Activated naive CD8-positive, alpha-beta T cell treated with anti-CD3 and anti-CD28 coated beads, Interleukin-2, amount 10 ng/mL, durations not matched to agents 7 days and 5 days (primary cell): Measurements from ENCODE around the gene HSD17B11. TPM values are rescaled to one million over a fixed set of nuclear protein-coding genes. Genes with fewer than 3 reads are reported as not detected.
"Not testable (repeated sequence)": the region's sequence is repeated elsewhere in the genome, so short reads cannot be mapped to it uniquely, and the experiment has no call there.

Experiments used
- ATAC-seq: fragments of 150-1000 bp; cut with Tn5 transposase; one replicate; pipeline ENCODE4 v1.10.0; 2021; ENCODE audit warnings: low read depth, moderate library complexity
- POLR2A ChIA-PET: fragments of 350-600 bp; sonication (Branson Sonifier 250); formaldehyde crosslinking; loops from one replicate; lab custom pipeline; 2021; ENCODE audit warnings: antibody characterized with exemption; lab: Charles Lee
- DNase-seq: peaks from one replicate; pipeline ENCODE4 v3.0.0; 2021
- H3K27ac Mint-ChIP-seq: one replicate; pipeline ENCODE4 v1.8.0; 2022; ENCODE audit warnings: mild to moderate bottlenecking, mixed read lengths
- H3K27me3 Mint-ChIP-seq: one replicate; pipeline ENCODE4 v1.8.0; 2022; ENCODE audit warnings: mild to moderate bottlenecking, moderate library complexity, mixed read lengths
- H3K36me3 Mint-ChIP-seq: one replicate; pipeline ENCODE4 v1.8.0; 2021; ENCODE audit warnings: mild to moderate bottlenecking, mixed read lengths
- H3K4me1 Mint-ChIP-seq: one replicate; pipeline ENCODE4 v1.8.0; 2021; ENCODE audit warnings: mixed read lengths
- H3K4me3 Mint-ChIP-seq: one replicate; pipeline ENCODE4 v1.8.0; 2022; ENCODE audit warnings: mild to moderate bottlenecking, moderate library complexity, mixed read lengths
- H3K9me3 Mint-ChIP-seq: one replicate; pipeline ENCODE4 v1.8.0; 2021; ENCODE audit warnings: mixed read lengths
- total RNA-seq, 2 experiments: library from RNA; stranded (reverse); gene quantifications; one replicate each; pipeline ENCODE4 v1.2.3, GENCODE V29; 2021

The HSD17B11 gene
- total RNA-seq, 2 experiments from 2014 or later, result 42.8 to 48.0 TPM

GRCh38 chr4:87337361-87337760 lies 53.6 kb downstream of the HSD17B11 start:
- peaks cover 10% of the 10 kb centered on the region for H3K9me3 Mint-ChIP-seq
- peaks cover 56% of the 10 kb centered on the region for H3K36me3 Mint-ChIP-seq
- H3K27me3 Mint-ChIP-seq, result no peaks in the 10 kb centered on the region
- POLR2A ChIA-PET, result no interaction called here
- no peaks in the 10 kb centered on the region for H3K4me1 Mint-ChIP-seq
- ATAC-seq (no peak), DNase-seq (no peak)
- H3K4me3 Mint-ChIP-seq, result no peak overlapping the region
- no peak overlapping the region for H3K27ac Mint-ChIP-seq

GRCh38 chr4:87333267-87333666 lies 57.7 kb downstream of the HSD17B11 start:
- Mint-ChIP-seq H3K36me3 (peaks cover 44% of the 10 kb centered on the region), H3K27me3 (no peaks in the 10 kb centered on the region), H3K4me1 (no peaks in the 10 kb centered on the region), H3K27ac (no peak overlapping the region), H3K9me3 (peaks cover 24% of the 10 kb centered on the region), H3K4me3 (no peak overlapping the region)
- no peak for ATAC-seq
- no peak for DNase-seq
- POLR2A ChIA-PET, result no interaction called here

DNA sequence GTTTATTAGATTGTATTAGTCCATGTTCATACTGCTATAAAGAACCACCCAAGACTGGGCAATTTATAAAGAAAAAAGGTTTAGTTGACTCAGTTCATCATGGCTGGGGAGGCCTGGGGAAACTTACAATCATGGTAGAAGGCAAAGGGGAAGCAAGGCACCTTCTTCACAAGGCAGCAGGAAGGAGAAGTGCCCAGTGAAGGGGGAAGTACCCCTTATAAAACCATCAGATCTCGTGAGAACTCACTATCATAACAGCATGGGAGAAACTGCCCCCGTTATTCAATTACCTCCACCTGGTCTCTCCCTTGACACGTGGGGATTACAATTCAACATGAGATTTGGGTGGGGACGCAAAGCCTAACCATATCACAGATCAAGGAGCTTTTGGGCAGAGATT lies 60.2 kb downstream of the HSD17B11 start:
- Mint-ChIP-seq H3K27me3 (no peaks in the 10 kb centered on the region), H3K36me3 (peaks cover 26% of the 10 kb centered on the region), H3K27ac (no peak overlapping the region), H3K4me1 (no peaks in the 10 kb centered on the region), H3K4me3 (no peak overlapping the region), H3K9me3 (peaks cover 24% of the 10 kb centered on the region)
- DNase-seq (no peak), ATAC-seq (no peak)
- POLR2A ChIA-PET, result no interaction called here

- DNase-seq (no peak), ATAC-seq (no peak)
- Mint-ChIP-seq H3K9me3 (peaks cover 12% of the 10 kb centered on the region), H3K4me1 (no peaks in the 10 kb centered on the region), H3K27ac (no peak overlapping the region), H3K36me3 (no peaks in the 10 kb centered on the region), H3K27me3 (no peaks in the 10 kb centered on the region), H3K4me3 (no peak overlapping the region)
- POLR2A ChIA-PET, result no interaction called here
These were observed 63.9 kb downstream of the HSD17B11 start for GRCh38 chr4:87327136-87327535.

DNA sequence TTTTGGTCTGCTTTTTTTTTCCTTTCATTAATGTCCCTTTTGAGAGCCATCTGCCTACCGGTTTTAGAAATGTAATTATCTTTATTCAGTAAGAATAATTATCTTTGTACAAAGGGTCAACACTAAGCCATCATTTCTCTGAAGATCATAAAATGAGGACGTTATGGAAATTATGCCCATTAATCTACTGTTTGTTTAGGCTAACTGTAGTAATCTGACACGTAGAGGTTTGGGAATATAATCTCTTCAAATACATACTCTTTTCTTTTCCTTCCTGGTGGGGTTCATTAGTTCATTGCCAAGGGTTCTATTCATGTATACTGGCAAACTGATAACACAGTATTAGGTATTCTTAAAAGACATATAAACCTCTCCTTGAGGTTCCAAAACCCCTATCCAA lies 64.5 kb downstream of the HSD17B11 start:
- Mint-ChIP-seq H3K36me3 (no peaks in the 10 kb centered on the region), H3K9me3 (peaks cover 6% of the 10 kb centered on the region), H3K4me1 (no peaks in the 10 kb centered on the region), H3K4me3 (no peak overlapping the region), H3K27ac (no peak overlapping the region), H3K27me3 (no peaks in the 10 kb centered on the region)
- no peak for ATAC-seq
- POLR2A ChIA-PET, result no interaction called here
- no peak for DNase-seq

- Mint-ChIP-seq H3K9me3 (no peaks in the 10 kb centered on the region), H3K4me1 (no peaks in the 10 kb centered on the region), H3K27me3 (no peaks in the 10 kb centered on the region), H3K27ac (no peak within 1 kb of the TSS), H3K4me3 (no peak within 1 kb of the TSS), H3K36me3 (no peaks in the 10 kb centered on the region)
- DNase-seq, result no peak
- POLR2A ChIA-PET, result no interaction called here
- ATAC-seq, result no peak
These were observed 68.2 kb downstream of the HSD17B11 start, which contains the start of gene HSD17B13 for GRCh38 chr4:87322754-87323153. Gene HSD17B13 (minus strand): TSS chr4:87322882. CDS start chr4:87322841, 41 bp downstream.

DNA sequence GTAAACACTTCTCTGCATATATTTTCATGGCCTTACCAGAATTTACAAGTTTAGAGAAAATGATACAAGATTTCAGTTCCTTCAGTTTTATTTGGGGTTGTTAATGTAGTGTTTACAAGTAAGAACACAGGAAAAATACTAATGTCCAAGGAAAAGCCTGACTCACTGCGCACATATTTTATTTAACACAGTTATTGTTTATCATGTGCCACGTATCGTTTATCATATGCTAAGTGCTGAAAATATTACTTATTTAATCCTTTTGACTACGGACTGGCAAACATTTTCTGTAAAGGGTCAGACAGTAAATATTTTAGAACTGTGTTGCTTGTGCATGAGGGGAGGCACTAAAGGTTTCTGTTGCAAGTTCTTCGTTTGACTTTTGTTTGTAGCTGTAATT lies 69.1 kb downstream of the HSD17B11 start:
- no peak overlapping the region for H3K27ac Mint-ChIP-seq
- no peaks in the 10 kb centered on the region for H3K4me1 Mint-ChIP-seq
- POLR2A ChIA-PET, result no interaction called here
- H3K27me3 Mint-ChIP-seq, result no peaks in the 10 kb centered on the region
- DNase-seq (no peak), ATAC-seq (no peak)
- H3K4me3 Mint-ChIP-seq, result no peak overlapping the region
- peaks cover under 1% of the 10 kb centered on the region for H3K36me3 Mint-ChIP-seq
- no peaks in the 10 kb centered on the region for H3K9me3 Mint-ChIP-seq

GRCh38 chr4:87317527-87317926 lies 73.5 kb downstream of the HSD17B11 start:
- Mint-ChIP-seq H3K9me3 (no peaks in the 10 kb centered on the region), H3K4me3 (no peak overlapping the region), H3K4me1 (no peaks in the 10 kb centered on the region), H3K36me3 (peaks cover 1% of the 10 kb centered on the region), H3K27ac (no peak overlapping the region), H3K27me3 (no peaks in the 10 kb centered on the region)
- ATAC-seq, result no peak
- POLR2A ChIA-PET, result no interaction called here
- DNase-seq, result no peak

- no peaks in the 10 kb centered on the region for H3K4me1 Mint-ChIP-seq
- POLR2A ChIA-PET, result no interaction called here
- H3K27me3 Mint-ChIP-seq, result no peaks in the 10 kb centered on the region
- DNase-seq, result no peak
- H3K4me3 Mint-ChIP-seq, result no peak overlapping the region
- H3K36me3 Mint-ChIP-seq, result peaks cover 1% of the 10 kb centered on the region
- H3K27ac Mint-ChIP-seq, result no peak overlapping the region
- no peaks in the 10 kb centered on the region for H3K9me3 Mint-ChIP-seq
- ATAC-seq, result no peak
These were observed 74.0 kb downstream of the HSD17B11 start for GRCh38 chr4:87316961-87317360.

DNA sequence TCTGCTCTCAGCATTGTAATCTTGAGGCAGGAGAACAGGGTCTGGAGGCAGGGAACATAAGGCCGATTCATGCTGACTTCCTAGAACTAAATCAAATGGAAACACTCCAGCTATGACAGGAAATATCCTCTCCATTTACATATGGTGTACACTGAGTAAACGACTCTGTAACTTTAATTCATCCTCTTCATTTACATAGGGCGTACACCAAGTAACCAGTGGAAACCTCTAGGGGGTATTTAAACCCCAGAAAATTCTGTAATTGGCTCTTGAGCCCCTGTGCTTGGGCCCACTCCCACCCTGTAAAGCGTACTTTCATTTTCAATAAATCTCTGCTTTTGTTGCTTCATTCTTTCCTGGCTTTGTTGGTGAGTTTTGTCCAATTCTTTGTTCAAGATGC lies 76.0 kb downstream of the HSD17B11 start:
- POLR2A ChIA-PET, DNase-seq, H3K36me3 Mint-ChIP-seq, H3K27ac Mint-ChIP-seq, H3K4me3 Mint-ChIP-seq, H3K27me3 Mint-ChIP-seq, H3K4me1 Mint-ChIP-seq, ATAC-seq, H3K9me3 Mint-ChIP-seq: not testable (repeated sequence)

DNA sequence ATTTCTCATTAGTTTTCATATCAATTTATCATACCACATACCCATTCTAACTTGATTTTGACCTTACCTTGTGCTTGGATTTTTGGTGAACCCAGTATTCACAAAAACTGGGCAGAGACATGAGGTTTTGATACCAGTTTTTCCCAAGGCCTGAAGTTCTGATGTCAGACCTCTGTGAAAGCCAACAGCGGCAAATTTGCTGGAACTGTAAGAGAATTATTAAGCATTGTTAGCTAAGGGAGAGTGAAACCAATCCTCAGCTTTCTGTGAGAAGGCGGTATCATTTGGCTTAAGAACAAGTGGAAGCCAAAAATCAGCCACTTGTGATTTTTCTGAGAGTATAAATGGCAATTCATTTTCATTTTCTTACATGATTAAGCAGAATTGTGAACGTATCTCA lies 77.2 kb downstream of the HSD17B11 start:
- no peak for ATAC-seq
- H3K27me3 Mint-ChIP-seq, result no peaks in the 10 kb centered on the region
- H3K36me3 Mint-ChIP-seq, result peaks cover 1% of the 10 kb centered on the region
- no peaks in the 10 kb centered on the region for H3K9me3 Mint-ChIP-seq
- H3K27ac Mint-ChIP-seq, result no peak overlapping the region
- POLR2A ChIA-PET, result no interaction called here
- no peak overlapping the region for H3K4me3 Mint-ChIP-seq
- no peak for DNase-seq
- H3K4me1 Mint-ChIP-seq, result no peaks in the 10 kb centered on the region

DNA sequence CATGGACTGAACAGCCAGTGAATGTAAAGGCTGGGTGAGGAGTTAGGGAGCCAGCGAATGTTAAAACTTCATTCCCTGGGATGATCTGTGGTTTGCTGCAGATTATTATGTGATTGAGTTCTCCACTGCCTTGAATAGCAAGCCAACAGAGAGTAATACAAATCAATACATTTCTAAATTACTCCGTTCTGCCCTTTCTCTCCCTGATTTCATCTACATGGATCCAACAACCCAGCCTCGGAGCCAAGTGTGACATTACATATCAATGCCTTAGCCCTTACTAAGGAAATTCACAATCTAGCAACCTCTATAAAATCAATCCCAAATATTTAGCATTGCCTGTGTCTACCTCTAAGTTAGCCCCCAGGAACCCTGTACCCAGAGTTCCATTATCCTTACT lies 79.3 kb downstream of the HSD17B11 start:
- H3K9me3 Mint-ChIP-seq, result no peaks in the 10 kb centered on the region
- ATAC-seq, result no peak
- POLR2A ChIA-PET, result no interaction called here

DNA sequence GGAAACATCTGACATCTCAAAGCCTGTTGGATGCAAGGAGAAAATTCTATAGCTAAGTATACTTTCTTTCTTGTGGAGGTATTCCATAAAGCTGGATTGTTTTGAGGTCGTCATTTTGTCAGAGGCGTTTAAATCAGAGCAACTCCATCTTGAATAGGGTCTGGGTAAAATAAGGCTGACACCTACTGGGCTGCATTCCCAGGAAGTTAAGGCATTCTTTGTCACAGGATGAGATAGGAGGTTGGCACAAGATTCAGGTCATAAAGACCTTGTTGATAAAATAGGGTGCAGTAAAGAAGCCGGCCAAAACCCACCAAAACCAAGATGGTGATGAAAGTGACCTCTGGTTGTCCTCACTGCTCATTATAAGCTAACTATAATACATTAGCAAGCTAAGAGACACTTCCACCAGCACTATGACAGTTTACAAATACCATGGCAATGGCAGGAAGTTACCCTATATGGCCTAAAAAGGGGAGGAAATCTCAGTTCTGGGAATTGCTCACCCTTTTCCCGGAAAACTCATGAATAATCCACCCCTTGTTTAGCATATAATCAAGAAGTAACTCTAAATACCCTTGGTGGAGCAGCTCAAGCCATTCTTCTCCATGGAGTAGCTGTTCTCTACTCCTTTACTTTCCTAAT lies 80.2 kb downstream of the HSD17B11 start:
- no peaks in the 10 kb centered on the region for H3K36me3 Mint-ChIP-seq
- no peaks in the 10 kb centered on the region for H3K4me1 Mint-ChIP-seq
- H3K9me3 Mint-ChIP-seq, result no peaks in the 10 kb centered on the region
- no peak for DNase-seq
- H3K4me3 Mint-ChIP-seq, result no peak overlapping the region
- no peak overlapping the region for H3K27ac Mint-ChIP-seq
- no peak for ATAC-seq
- no peaks in the 10 kb centered on the region for H3K27me3 Mint-ChIP-seq
- POLR2A ChIA-PET, result no interaction called here

More for the DNA sequence above, 79.3 kb downstream of the HSD17B11 start:
- Mint-ChIP-seq H3K4me3 (no peak overlapping the region), H3K27ac (no peak overlapping the region), H3K4me1 (no peaks in the 10 kb centered on the region), H3K27me3 (no peaks in the 10 kb centered on the region), H3K36me3 (no peaks in the 10 kb centered on the region)
- DNase-seq, result no peak

- H3K4me3 Mint-ChIP-seq, result no peak overlapping the region
- H3K27me3 Mint-ChIP-seq, result no peaks in the 10 kb centered on the region
- no peaks in the 10 kb centered on the region for H3K9me3 Mint-ChIP-seq
- no peak for ATAC-seq
- no peaks in the 10 kb centered on the region for H3K36me3 Mint-ChIP-seq
- POLR2A ChIA-PET, result no interaction called here
- no peaks in the 10 kb centered on the region for H3K4me1 Mint-ChIP-seq
- DNase-seq, result no peak
- H3K27ac Mint-ChIP-seq, result no peak overlapping the region
These were observed 81.4 kb downstream of the HSD17B11 start for GRCh38 chr4:87309625-87310024.
